Activated naive CD4-positive, alpha-beta T cell treated with anti-CD3 and anti-CD28 coated beads, Interleukin-2, amount 50 U/mL, for 24 hours (primary cell): ENCODE data around the gene ZFYVE21.
A peak's percentile ranks its signal among the peaks of the same experiment; 100 is the strongest.

Experiments used
- H3K27ac Mint-ChIP-seq: one replicate; pipeline ENCODE4 v1.8.0; 2021; ENCODE audit warnings: mild to moderate bottlenecking, mixed read lengths
- H3K27me3 Mint-ChIP-seq: one replicate; pipeline ENCODE4 v1.8.0; 2021; ENCODE audit warnings: mixed read lengths
- H3K36me3 Mint-ChIP-seq: one replicate; pipeline ENCODE4 v1.8.0; 2021; ENCODE audit warnings: mixed read lengths
- H3K4me1 Mint-ChIP-seq: one replicate; pipeline ENCODE4 v1.8.0; 2021; ENCODE audit warnings: mixed read lengths
- H3K4me3 Mint-ChIP-seq: one replicate; pipeline ENCODE4 v1.8.0; 2021; ENCODE audit warnings: mild to moderate bottlenecking, mixed read lengths
- H3K9me3 Mint-ChIP-seq: one replicate; pipeline ENCODE4 v1.8.0; 2021; ENCODE audit warnings: mixed read lengths

ZFYVE21 gene

GRCh38 chr14:103735022-103735421 lies 19.4 kb downstream of the ZFYVE21 start:
- no peaks in the 10 kb centered on the region for H3K27me3 Mint-ChIP-seq
- peaks cover 4% of the 10 kb centered on the region for H3K36me3 Mint-ChIP-seq
- no peak overlapping the region for H3K27ac Mint-ChIP-seq
- no peaks in the 10 kb centered on the region for H3K4me1 Mint-ChIP-seq
- no peak overlapping the region for H3K4me3 Mint-ChIP-seq
- H3K9me3 Mint-ChIP-seq = no peaks in the 10 kb centered on the region

- Mint-ChIP-seq H3K36me3 (peaks cover 4% of the 10 kb centered on the region), H3K27me3 (no peaks in the 10 kb centered on the region), H3K4me1 (no peaks in the 10 kb centered on the region), H3K9me3 (no peaks in the 10 kb centered on the region), H3K27ac (no peak overlapping the region), H3K4me3 (no peak overlapping the region)
Observed at GRCh38 chr14:103735439-103735814, 19.8 kb downstream of the ZFYVE21 start.

- Mint-ChIP-seq H3K27ac (no peak overlapping the region), H3K4me1 (no peaks in the 10 kb centered on the region), H3K9me3 (no peaks in the 10 kb centered on the region), H3K27me3 (no peaks in the 10 kb centered on the region), H3K4me3 (no peak overlapping the region), H3K36me3 (peaks cover 4% of the 10 kb centered on the region)
Observed at GRCh38 chr14:103735815-103736545, 20.4 kb downstream of the ZFYVE21 start.

GRCh38 chr14:103736546-103737431 lies 21.2 kb downstream of the ZFYVE21 start:
- Mint-ChIP-seq H3K4me3 (no peak overlapping the region), H3K36me3 (peaks cover 4% of the 10 kb centered on the region), H3K27ac (no peak overlapping the region), H3K9me3 (no peaks in the 10 kb centered on the region), H3K4me1 (no peaks in the 10 kb centered on the region), H3K27me3 (no peaks in the 10 kb centered on the region)

- no peak overlapping the region for H3K4me3 Mint-ChIP-seq
- H3K4me1 Mint-ChIP-seq = no peaks in the 10 kb centered on the region
- H3K27ac Mint-ChIP-seq = no peak overlapping the region
- H3K27me3 Mint-ChIP-seq = no peaks in the 10 kb centered on the region
- peaks cover 4% of the 10 kb centered on the region for H3K36me3 Mint-ChIP-seq
- no peaks in the 10 kb centered on the region for H3K9me3 Mint-ChIP-seq
Observed at GRCh38 chr14:103737432-103738045, 21.9 kb downstream of the ZFYVE21 start.

- H3K4me3 Mint-ChIP-seq = no peak overlapping the region
- H3K4me1 Mint-ChIP-seq = no peaks in the 10 kb centered on the region
- H3K27ac Mint-ChIP-seq = no peak overlapping the region
- no peaks in the 10 kb centered on the region for H3K27me3 Mint-ChIP-seq
- no peaks in the 10 kb centered on the region for H3K9me3 Mint-ChIP-seq
- H3K36me3 Mint-ChIP-seq = peaks cover 6% of the 10 kb centered on the region
Observed at GRCh38 chr14:103738166-103738565, 22.6 kb downstream of the ZFYVE21 start.

GRCh38 chr14:103738701-103739451 lies 23.3 kb downstream of the ZFYVE21 start:
- no peaks in the 10 kb centered on the region for H3K27me3 Mint-ChIP-seq
- peaks cover 6% of the 10 kb centered on the region for H3K36me3 Mint-ChIP-seq
- H3K4me3 Mint-ChIP-seq = no peak overlapping the region
- H3K9me3 Mint-ChIP-seq = no peaks in the 10 kb centered on the region
- no peaks in the 10 kb centered on the region for H3K4me1 Mint-ChIP-seq
- peak overlapping the region; percentile 36 for H3K27ac Mint-ChIP-seq

GRCh38 chr14:103739466-103739792 lies 23.8 kb downstream of the ZFYVE21 start:
- no peak overlapping the region for H3K4me3 Mint-ChIP-seq
- no peaks in the 10 kb centered on the region for H3K27me3 Mint-ChIP-seq
- H3K36me3 Mint-ChIP-seq = peaks cover 6% of the 10 kb centered on the region
- no peaks in the 10 kb centered on the region for H3K9me3 Mint-ChIP-seq
- no peaks in the 10 kb centered on the region for H3K4me1 Mint-ChIP-seq
- no peak overlapping the region for H3K27ac Mint-ChIP-seq

- Mint-ChIP-seq H3K36me3 (peaks cover 6% of the 10 kb centered on the region), H3K27me3 (no peaks in the 10 kb centered on the region), H3K27ac (no peak overlapping the region), H3K4me3 (no peak overlapping the region), H3K9me3 (no peaks in the 10 kb centered on the region), H3K4me1 (no peaks in the 10 kb centered on the region)
Observed at GRCh38 chr14:103739793-103740501, 24.3 kb downstream of the ZFYVE21 start.

GRCh38 chr14:103740991-103741689 lies 25.5 kb downstream of the ZFYVE21 start:
- Mint-ChIP-seq H3K4me1 (no peaks in the 10 kb centered on the region), H3K27me3 (no peaks in the 10 kb centered on the region), H3K27ac (no peak overlapping the region), H3K4me3 (no peak overlapping the region), H3K36me3 (peaks cover 6% of the 10 kb centered on the region), H3K9me3 (no peaks in the 10 kb centered on the region)

- H3K9me3 Mint-ChIP-seq = no peaks in the 10 kb centered on the region
- peaks cover 6% of the 10 kb centered on the region for H3K36me3 Mint-ChIP-seq
- H3K4me1 Mint-ChIP-seq = no peaks in the 10 kb centered on the region
- no peak overlapping the region for H3K27ac Mint-ChIP-seq
- no peaks in the 10 kb centered on the region for H3K27me3 Mint-ChIP-seq
- no peak overlapping the region for H3K4me3 Mint-ChIP-seq
Observed at GRCh38 chr14:103741876-103742275, 26.3 kb downstream of the ZFYVE21 start.

GRCh38 chr14:103742499-103743255 lies 27.1 kb downstream of the ZFYVE21 start:
- Mint-ChIP-seq H3K27ac (no peak overlapping the region), H3K36me3 (peaks cover 6% of the 10 kb centered on the region), H3K27me3 (no peaks in the 10 kb centered on the region), H3K4me3 (no peak overlapping the region), H3K4me1 (no peaks in the 10 kb centered on the region), H3K9me3 (no peaks in the 10 kb centered on the region)

GRCh38 chr14:103743691-103744090 lies 28.1 kb downstream of the ZFYVE21 start:
- Mint-ChIP-seq H3K4me3 (no peak overlapping the region), H3K27me3 (no peaks in the 10 kb centered on the region), H3K9me3 (no peaks in the 10 kb centered on the region), H3K4me1 (peaks cover 9% of the 10 kb centered on the region), H3K27ac (no peak overlapping the region), H3K36me3 (peaks cover 6% of the 10 kb centered on the region)
